GM18858 (cell line): ENCODE data around the gene ITPR2.
"Not testable (repeated sequence)": the region's sequence is repeated elsewhere in the genome, so short reads cannot be mapped to it uniquely, and the experiment has no call there.

Experiments
- ATAC-seq: cut with Tn5 transposase; IDR thresholded peaks from one replicate; pipeline ENCODE4 v1.9.1; 2021; ENCODE audit not compliant: unreplicated experiment

The ITPR2 gene

GRCh38 chr12:26636710-26637328 is 196.2 kb downstream of the ITPR2 start:
- ATAC-seq: no peak

- ATAC-seq: no peak
Measured at GRCh38 chr12:26633591-26634210, 199.3 kb downstream of the ITPR2 start.

GRCh38 chr12:26632756-26633155 is 200.2 kb downstream of the ITPR2 start:
- no peak for ATAC-seq

- no peak for ATAC-seq
Measured at GRCh38 chr12:26631846-26632245, 201.1 kb downstream of the ITPR2 start.

GRCh38 chr12:26630546-26631027 is 202.4 kb downstream of the ITPR2 start:
- ATAC-seq: no peak

- no peak for ATAC-seq
Measured at GRCh38 chr12:26629864-26630263, 203.1 kb downstream of the ITPR2 start.

- ATAC-seq: no peak
Measured at GRCh38 chr12:26628234-26628633, 204.8 kb downstream of the ITPR2 start.

GRCh38 chr12:26627335-26627734 is 205.7 kb downstream of the ITPR2 start:
- ATAC-seq: no peak

GRCh38 chr12:26623136-26623535 is 209.9 kb downstream of the ITPR2 start:
- no peak for ATAC-seq

GRCh38 chr12:26622601-26623000 is 210.4 kb downstream of the ITPR2 start:
- no peak for ATAC-seq

GRCh38 chr12:26621932-26622331 is 211.1 kb downstream of the ITPR2 start:
- no peak for ATAC-seq

GRCh38 chr12:26620907-26621306 is 212.1 kb downstream of the ITPR2 start:
- ATAC-seq: no peak

- no peak for ATAC-seq
Measured at GRCh38 chr12:26617513-26617912, 215.5 kb downstream of the ITPR2 start.

GRCh38 chr12:26614011-26614616 is 218.9 kb downstream of the ITPR2 start:
- ATAC-seq: no peak

- no peak for ATAC-seq
Measured at GRCh38 chr12:26612203-26612602, 220.8 kb downstream of the ITPR2 start.

- no peak for ATAC-seq
Measured at GRCh38 chr12:26611598-26611997, 221.4 kb downstream of the ITPR2 start.

GRCh38 chr12:26610774-26611173 is 222.2 kb downstream of the ITPR2 start:
- no peak for ATAC-seq

GRCh38 chr12:26609986-26610385 is 223.0 kb downstream of the ITPR2 start:
- ATAC-seq: no peak

- no peak for ATAC-seq
Measured at GRCh38 chr12:26608706-26609105, 224.3 kb downstream of the ITPR2 start.

- ATAC-seq: no peak
Measured at GRCh38 chr12:26608273-26608672, 224.7 kb downstream of the ITPR2 start.

- ATAC-seq: no peak
Measured at GRCh38 chr12:26606911-26607310, 226.1 kb downstream of the ITPR2 start.

- ATAC-seq: not testable (repeated sequence)
Measured at GRCh38 chr12:26604813-26605212, 228.2 kb downstream of the ITPR2 start.
